HFFc6 (cell line): ENCODE data around the gene AQP6. TPM values are rescaled to one million over a fixed set of nuclear protein-coding genes. Genes with fewer than 3 reads are reported as not detected.

Experiments used
- DNase-seq: peaks from one replicate; pipeline ENCODE4 v3.0.0-alpha.2; 2018
- H3K27ac Mint-ChIP-seq: 2 replicates; pipeline ENCODE4 v1.8.0; 2020; ENCODE audit warnings: mild to moderate bottlenecking, mixed read lengths
- H3K27me3 Mint-ChIP-seq: 2 replicates; pipeline ENCODE4 v1.8.0; 2021; ENCODE audit warnings: mild to moderate bottlenecking, moderate library complexity, mixed read lengths; ENCODE audit not compliant: insufficient read depth
- H3K36me3 Mint-ChIP-seq: 2 replicates; pipeline ENCODE4 v1.8.0; 2021; ENCODE audit warnings: low read depth, mixed read lengths
- H3K4me1 Mint-ChIP-seq: 2 replicates; pipeline ENCODE4 v1.8.0; 2020; ENCODE audit warnings: low read depth, mixed read lengths
- H3K4me3 Mint-ChIP-seq: 2 replicates; pipeline ENCODE4 v1.8.0; 2020; ENCODE audit warnings: mild to moderate bottlenecking, moderate library complexity, mixed read lengths
- H3K9me3 Mint-ChIP-seq: 2 replicates; pipeline ENCODE4 v1.8.0; 2020; ENCODE audit warnings: mild to moderate bottlenecking, mixed read lengths
- CTCF ChIP-seq: fragments of 200-600 bp; sonication (generic); IDR thresholded peaks from 2 replicates; pipeline ENCODE4 v1.5.0; 2021; ENCODE audit warnings: antibody characterized with exemption, mild to moderate bottlenecking
- total RNA-seq, 6 experiments: library from RNA; stranded (reverse); fragmentation: NEBNext Ultra II Directional; extraction: Animal tissue kit (Norgen Biotek cat#: 25700); gene quantifications; 2 replicates in 1 of 6; 3 replicates in 5 of 6; pipeline ENCODE4 v1.2.3, GENCODE V29; 2021

AQP6 gene
- total RNA-seq, 6 experiments from 2014 or later, result not detected

- no peak for TF ChIP-seq CTCF
- Mint-ChIP-seq H3K36me3 (peaks cover 6% of the 10 kb centered on the region; the same call in 1 of the 2 replicates), H3K4me3 (no peak overlapping the region), H3K9me3 (no peaks in the 10 kb centered on the region), H3K4me1 (peaks cover 18% of the 10 kb centered on the region), H3K27me3 (peaks cover 29% of the 10 kb centered on the region), H3K27ac (no peak overlapping the region)
- no peak for DNase-seq
These were observed 9.6 kb upstream of the AQP6 start for GRCh38 chr12:49962861-49963765.

GRCh38 chr12:49963976-49964815, 8.6 kb upstream of the AQP6 start:
- Mint-ChIP-seq H3K27ac (no peak overlapping the region), H3K36me3 (peaks cover 6% of the 10 kb centered on the region; the same call in 1 of the 2 replicates), H3K4me1 (peaks cover 17% of the 10 kb centered on the region), H3K4me3 (no peak overlapping the region), H3K27me3 (peaks cover 29% of the 10 kb centered on the region), H3K9me3 (no peaks in the 10 kb centered on the region)
- no peak for DNase-seq
- TF ChIP-seq CTCF, result no peak

- H3K27me3 Mint-ChIP-seq, result peaks cover 27% of the 10 kb centered on the region
- peaks cover 9% of the 10 kb centered on the region for H3K4me1 Mint-ChIP-seq
- H3K27ac Mint-ChIP-seq, result no peak overlapping the region
- no peak for TF ChIP-seq CTCF
- peaks cover 6% of the 10 kb centered on the region; the same call in 1 of the 2 replicates for H3K36me3 Mint-ChIP-seq
- no peaks in the 10 kb centered on the region for H3K9me3 Mint-ChIP-seq
- DNase-seq, result no peak
- no peak overlapping the region for H3K4me3 Mint-ChIP-seq
These were observed 7.7 kb upstream of the AQP6 start for GRCh38 chr12:49964849-49965624.

GRCh38 chr12:49965836-49966235, 6.9 kb upstream of the AQP6 start:
- Mint-ChIP-seq H3K9me3 (no peaks in the 10 kb centered on the region), H3K27me3 (peaks cover 20% of the 10 kb centered on the region), H3K27ac (no peak overlapping the region), H3K4me1 (peaks cover under 1% of the 10 kb centered on the region), H3K4me3 (no peak overlapping the region), H3K36me3 (no peaks in the 10 kb centered on the region)
- no peak for TF ChIP-seq CTCF
- DNase-seq, result no peak

GRCh38 chr12:49966511-49967041, 6.2 kb upstream of the AQP6 start:
- Mint-ChIP-seq H3K36me3 (no peaks in the 10 kb centered on the region), H3K4me1 (no peaks in the 10 kb centered on the region), H3K4me3 (no peak overlapping the region), H3K27ac (no peak overlapping the region), H3K27me3 (peaks cover 20% of the 10 kb centered on the region), H3K9me3 (no peaks in the 10 kb centered on the region)
- no peak for TF ChIP-seq CTCF
- DNase-seq, result no peak
